DMS 273 treated with DMSO at 0.1 percent for 48 hours (cell line): Measurements from ENCODE around the gene CINP.
"Not testable (repeated sequence)": the region's sequence is repeated elsewhere in the genome, so short reads cannot be mapped to it uniquely, and the experiment has no call there.

Source experiments
- DNase-seq: peaks from one replicate; lab custom pipeline; 2025; lab: John Stamatoyannopoulos, UW

The CINP gene

DNA sequence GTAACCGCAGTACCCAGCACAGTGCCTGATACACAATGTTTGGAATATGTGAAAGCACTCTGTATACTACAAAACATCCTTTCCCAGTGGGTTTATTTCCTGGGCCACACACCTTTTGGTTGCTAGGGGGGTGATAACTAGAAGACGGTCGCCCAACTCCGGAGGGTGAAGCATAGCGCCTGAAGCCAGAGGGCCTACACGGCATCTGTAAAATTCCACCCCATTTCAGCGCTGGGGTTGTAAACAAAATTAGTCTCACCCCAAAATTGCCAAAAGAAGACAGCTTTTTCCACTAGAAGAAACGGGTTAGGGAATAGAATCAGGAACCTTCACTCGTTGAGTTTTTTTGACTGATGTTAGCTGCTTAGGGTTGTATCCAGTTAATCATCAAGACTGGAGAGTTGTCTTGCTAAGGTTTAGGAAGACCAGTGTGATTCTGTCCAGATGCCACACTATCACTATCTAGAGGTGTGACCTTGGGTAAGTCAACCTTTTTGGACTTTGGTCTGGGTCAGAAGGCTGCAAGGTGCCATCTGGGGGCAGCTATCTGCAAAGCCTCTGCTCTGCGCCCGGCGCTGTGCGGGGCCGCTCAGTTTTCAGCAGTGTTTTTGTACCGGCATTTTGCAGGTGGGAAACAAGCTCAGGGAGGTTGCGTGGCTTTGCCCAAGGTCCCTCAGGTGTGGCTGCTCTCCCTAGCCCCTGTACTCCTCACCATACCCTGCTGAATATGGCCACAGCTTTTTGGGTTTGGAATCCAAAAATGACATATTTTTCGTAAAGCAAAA is 41.8 kb downstream of the CINP start:
- DNase-seq, result no peak

DNA sequence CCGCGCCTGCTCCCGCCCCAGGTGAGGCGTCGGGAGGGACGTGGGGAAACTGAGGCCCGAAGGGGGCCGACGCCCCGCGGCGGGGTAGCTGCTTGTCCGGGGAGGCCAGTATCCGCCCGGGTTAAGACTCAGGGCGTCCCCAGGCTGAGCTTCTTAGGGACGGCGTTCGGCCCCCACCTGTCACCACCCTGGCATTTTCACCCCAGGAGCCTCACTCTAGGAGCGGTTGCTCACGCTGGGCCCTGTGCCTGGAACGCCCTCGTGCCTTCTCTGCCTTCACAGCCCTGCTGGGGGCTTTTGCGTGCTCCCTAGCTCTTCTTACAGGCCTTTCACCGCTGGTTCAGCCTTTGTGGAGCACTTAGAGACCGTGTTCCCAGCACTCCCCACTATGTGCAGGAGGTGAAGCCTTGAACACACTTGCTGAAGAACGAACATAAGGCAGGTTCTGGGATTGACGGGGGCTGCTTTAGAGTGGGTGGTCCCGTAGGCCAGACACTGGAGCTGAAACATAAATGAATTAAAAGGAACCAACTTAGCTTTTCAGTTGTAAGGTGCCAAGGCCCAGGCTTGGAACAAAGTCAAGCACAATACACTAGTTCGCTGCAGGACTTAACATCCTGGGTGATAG is 42.5 kb downstream of the CINP start:
- DNase-seq, result no peak

- peak; percentile 61 for DNase-seq
Measured at GRCh38 chr14:102319351-102320032, 43.2 kb downstream of the CINP start, which contains the start of gene ZNF839. TSS of gene ZNF839 (plus strand) at chr14:102319746. CDS start at chr14:102319766, 20 bp downstream.

GRCh38 chr14:102318781-102319276 is 43.9 kb downstream of the CINP start:
- no peak for DNase-seq

DNA sequence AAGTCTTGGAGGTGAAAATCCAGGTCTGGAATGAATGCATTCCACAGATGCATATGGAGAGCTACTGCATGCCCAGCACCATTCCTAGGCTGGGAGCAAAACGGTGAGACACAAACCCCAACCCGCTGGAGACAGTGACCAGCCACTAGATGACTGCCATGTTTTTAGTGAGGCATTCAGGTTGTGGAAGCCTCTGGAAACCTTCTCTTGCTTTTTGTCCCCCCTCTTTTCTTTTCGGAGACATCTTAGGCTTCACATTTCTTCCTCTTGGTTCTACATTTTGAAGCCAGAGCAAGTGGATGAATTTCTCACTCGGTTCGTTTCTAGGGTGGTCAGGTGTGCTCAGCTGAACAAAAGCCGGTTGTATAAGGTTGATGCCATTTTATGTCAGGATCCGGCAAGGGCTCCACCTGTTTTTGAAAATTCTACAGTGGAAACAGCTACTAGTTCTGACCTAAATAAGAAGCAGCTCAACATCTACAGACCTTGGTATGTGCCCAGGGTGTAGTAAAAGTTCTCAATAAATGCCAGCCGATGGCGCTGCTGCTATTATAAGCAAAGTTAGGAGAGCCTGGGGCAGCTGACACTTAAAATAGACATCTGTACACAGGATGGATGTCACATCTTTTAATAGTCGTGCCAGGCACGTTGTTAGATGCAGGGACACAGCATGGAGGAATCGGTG is 45.0 kb downstream of the CINP start:
- DNase-seq, result peak; percentile 28

DNA sequence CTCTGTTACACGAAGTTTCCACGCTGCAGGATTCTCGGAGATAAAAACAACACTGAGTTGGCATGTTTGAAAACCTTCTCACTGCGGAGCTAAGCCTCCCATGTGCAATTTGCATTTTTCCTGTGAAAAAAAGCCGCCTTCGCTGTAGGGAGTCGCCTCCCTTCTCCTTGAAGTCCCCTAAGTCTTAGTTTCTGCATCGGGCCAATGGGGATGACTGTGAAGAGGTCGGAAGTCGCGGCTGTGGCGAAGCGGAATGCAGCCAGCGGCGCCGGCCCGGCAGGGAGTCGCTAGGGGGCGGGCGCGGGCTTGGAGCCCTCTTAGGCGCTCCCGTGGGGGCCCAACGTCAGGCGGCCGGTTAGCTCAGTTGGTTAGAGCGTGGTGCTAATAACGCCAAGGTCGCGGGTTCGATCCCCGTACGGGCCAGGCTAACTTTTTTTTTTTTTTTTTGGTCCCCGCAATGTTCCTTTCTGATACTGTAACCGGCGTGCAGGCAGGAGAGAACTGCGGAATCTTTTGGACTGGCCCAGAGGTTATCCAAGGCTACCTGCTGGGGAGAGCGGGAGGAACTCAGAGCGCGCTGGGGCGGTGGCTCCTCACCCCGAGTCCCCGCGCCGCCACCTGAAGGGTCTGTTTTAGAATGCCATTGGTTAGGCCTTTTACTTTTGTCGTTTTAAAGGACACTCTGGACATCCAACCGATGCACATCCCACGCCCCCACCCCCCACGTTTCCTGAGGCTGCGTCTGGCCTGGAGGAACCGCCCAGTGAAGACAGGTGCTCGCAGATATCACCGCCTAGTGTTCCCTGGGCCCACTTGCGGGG is 45.7 kb downstream of the CINP start:
- DNase-seq, result peak; percentile 67

DNA sequence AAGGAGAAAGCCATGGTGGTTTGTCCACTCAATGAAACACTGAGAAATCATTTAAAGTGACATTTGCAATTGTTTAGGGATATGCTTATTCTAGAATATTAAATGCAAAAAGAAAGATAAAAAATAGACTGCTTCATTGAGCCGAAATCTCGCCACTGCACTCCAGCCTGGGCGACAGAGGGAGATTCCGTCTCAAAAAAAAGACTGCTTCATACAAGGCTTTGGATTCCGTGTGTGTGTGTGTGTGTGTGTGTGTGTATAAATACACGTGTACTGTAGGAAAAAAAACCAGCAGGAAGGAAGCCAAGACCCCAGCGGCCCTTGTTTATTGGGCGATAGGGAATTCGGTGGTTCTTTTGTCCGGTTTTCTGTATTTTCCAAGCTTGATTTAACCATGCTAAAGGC is 46.4 kb downstream of the CINP start:
- DNase-seq, result peak; percentile 29

DNA sequence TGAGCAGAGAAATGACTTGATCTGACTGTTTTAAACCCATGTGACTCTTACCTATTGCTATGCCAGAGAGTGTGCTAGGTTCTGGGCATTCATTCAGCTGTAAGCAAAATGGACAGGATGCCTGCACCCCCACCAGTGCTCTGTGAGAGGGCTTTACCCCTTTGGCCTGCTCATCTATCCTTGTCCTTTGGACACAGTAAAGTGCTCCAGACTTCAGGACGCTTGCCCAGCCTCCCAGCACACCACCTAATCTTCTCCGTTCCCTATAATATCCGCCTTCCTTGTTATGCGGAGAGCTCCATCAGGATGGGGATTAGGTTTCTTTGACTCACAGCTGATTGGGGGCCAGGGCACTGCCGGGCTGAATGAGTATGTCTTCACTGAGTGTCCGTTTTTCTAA is 47.6 kb downstream of the CINP start:
- DNase-seq, result no peak

GRCh38 chr14:102314242-102315011 is 48.3 kb downstream of the CINP start:
- DNase-seq, result peak; percentile 55

DNA sequence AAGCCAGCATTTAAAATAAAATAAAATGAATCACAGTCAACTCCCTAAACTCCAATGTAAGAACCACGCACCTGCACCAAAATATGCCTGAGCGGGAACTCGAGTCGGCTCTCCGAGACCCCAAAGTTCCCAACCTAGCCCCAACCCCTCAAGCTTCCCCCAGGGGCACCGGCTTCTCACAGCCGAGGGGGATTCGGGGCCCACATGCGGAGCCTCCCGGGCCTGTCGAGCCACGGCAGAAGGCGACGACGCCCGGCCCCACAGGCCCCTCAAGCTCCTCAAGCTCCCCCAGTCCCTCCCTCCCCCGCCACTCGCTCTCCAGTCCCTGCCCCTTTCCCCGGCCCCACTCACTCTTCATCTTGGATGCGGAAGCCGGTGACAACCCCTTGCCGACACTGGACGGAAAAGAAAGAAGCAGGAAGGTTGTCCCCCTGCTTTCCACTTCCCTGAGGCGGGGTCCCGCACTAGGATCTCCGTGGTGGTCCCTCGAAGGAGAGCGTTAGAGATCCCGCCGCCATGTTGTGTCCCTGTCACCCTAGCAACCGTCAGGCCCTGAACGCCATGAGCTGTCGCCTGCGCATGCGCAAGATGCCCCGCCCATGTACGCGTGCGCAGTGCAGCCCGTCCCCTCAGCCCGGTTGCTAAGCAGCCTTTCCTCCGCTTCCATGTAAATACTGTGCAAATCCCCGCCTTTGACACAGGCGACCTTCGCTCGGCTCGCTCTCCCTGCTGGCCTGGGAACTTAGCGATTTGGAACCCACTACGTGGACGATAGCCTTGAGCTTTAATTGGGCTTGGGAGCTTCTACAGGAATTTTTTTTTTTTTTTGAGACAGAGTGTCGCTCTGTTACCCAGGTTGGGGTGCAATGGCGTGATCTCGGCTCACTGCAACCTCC is 57.8 kb downstream of the CINP start, which contains the start of gene MOK:
MOK (minus strand) TSS at position 554 of the 896 bp plus-strand sequence; CDS start at position 358, 196 bp downstream.
- DNase-seq, result peak; percentile 86

- no peak for DNase-seq
Measured at GRCh38 chr14:102303664-102304063, 59.0 kb downstream of the CINP start.

DNA sequence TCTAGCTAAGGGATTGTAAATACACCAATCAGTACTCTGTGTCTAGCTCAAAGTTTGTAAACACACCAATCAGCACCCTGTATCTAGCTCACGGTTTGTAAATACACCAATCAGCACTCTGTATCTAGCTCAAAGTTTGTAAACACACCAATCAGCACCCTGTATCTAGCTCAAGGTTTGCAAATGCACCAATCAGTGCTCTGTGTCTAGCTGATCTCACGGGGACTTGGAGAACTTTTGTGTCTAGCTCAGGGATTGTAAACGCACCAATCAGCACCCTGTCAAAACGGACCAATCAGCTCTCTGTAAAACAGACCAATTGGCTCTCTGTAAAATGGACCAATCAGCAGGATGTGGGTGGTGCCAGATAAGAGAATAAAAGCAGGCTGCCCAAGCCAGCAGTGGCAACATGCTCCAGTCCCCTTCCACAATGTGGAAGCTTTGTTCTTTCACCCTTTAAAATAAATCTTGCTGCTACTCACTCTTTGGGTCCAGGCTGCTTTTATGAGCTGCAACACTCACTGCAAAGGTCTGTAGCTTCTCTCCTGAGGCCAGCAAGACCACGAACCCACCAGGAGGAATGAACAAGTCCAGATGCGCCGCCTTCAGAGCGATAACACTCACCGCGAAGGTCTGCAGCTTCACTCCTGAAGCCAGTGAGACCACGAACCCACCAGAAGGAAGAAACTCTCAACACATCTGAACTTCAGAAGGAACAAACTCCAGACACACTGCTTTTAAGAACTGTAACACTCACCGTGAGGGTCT is 64.2 kb downstream of the CINP start:
- DNase-seq, result not testable (repeated sequence)
